ENCODE measurements around the gene MEI1.

DNA sequence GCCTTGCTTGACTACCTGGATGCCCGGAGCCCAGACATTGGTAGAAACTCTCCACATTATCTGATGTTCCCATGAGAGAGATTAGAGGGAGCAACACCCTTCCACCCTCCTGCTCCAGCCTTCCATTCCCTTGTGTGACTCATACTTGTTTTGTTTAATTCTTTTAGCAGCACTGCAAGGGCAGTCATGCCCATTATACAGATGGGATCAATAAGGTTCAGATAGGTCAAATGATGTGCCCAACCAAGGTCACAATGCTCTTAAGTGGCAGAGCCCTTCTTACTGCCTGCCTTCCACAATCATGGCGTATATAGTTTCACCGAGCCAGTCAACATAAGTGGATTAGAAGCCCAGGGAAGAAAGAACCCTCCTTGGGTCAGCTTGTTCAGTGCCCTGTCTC lies 94.6 kb downstream of the MEI1 start:
- TF ChIP-seq, protein P1, sequence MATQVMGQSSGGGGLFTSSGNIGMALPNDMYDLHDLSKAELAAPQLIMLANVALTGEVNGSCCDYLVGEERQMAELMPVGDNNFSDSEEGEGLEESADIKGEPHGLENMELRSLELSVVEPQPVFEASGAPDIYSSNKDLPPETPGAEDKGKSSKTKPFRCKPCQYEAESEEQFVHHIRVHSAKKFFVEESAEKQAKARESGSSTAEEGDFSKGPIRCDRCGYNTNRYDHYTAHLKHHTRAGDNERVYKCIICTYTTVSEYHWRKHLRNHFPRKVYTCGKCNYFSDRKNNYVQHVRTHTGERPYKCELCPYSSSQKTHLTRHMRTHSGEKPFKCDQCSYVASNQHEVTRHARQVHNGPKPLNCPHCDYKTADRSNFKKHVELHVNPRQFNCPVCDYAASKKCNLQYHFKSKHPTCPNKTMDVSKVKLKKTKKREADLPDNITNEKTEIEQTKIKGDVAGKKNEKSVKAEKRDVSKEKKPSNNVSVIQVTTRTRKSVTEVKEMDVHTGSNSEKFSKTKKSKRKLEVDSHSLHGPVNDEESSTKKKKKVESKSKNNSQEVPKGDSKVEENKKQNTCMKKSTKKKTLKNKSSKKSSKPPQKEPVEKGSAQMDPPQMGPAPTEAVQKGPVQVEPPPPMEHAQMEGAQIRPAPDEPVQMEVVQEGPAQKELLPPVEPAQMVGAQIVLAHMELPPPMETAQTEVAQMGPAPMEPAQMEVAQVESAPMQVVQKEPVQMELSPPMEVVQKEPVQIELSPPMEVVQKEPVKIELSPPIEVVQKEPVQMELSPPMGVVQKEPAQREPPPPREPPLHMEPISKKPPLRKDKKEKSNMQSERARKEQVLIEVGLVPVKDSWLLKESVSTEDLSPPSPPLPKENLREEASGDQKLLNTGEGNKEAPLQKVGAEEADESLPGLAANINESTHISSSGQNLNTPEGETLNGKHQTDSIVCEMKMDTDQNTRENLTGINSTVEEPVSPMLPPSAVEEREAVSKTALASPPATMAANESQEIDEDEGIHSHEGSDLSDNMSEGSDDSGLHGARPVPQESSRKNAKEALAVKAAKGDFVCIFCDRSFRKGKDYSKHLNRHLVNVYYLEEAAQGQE (IDR thresholded peaks at IDR 0.05; ENCODE audit: insufficient replicate concordance, low read depth): no peak
- no peak for TF ChIP-seq POLR2AphosphoS5 (IDR thresholded peaks at IDR 0.05; ENCODE audit: low read depth)

All from HL-60 (cell line).